KMS-11 (cell line): ENCODE data around the gene ARL5A.

Experiments
- H2AFZ ChIP-seq: fragments of 200-600 bp; sonication (generic); 2 replicates; pipeline ENCODE4 v1.6.1; 2016; ENCODE audit warnings: antibody characterized with exemption, mixed run types, low read depth
- H3K27ac ChIP-seq: fragments of 200-600 bp; sonication (generic); 2 replicates; pipeline ENCODE4 v1.6.1; 2016; ENCODE audit warnings: mild to moderate bottlenecking, mixed run types
- H3K27me3 ChIP-seq: fragments of 200-600 bp; sonication (generic); 2 replicates; pipeline ENCODE4 v1.6.1; 2017; ENCODE audit warnings: mild to moderate bottlenecking, low read depth, mixed run types, moderate library complexity; ENCODE audit not compliant: insufficient read depth
- H3K36me3 ChIP-seq: fragments of 200-600 bp; sonication (generic); 2 replicates; pipeline ENCODE4 v1.6.1; 2017; ENCODE audit warnings: mild to moderate bottlenecking, mixed run types; ENCODE audit not compliant: insufficient read depth
- H3K4me1 ChIP-seq: fragments of 200-600 bp; sonication (generic); 2 replicates; pipeline ENCODE4 v1.6.1; 2016; ENCODE audit warnings: mild to moderate bottlenecking, low read depth, mixed run types; ENCODE audit not compliant: poor library complexity, severe bottlenecking
- H3K4me2 ChIP-seq: fragments of 200-600 bp; sonication (generic); 2 replicates; pipeline ENCODE4 v1.7.0; 2016; ENCODE audit warnings: mild to moderate bottlenecking, mixed run types
- H3K4me3 ChIP-seq: fragments of 200-600 bp; sonication (generic); IDR thresholded peaks from 2 replicates; pipeline ENCODE4 v1.6.1; 2017; ENCODE audit warnings: low read depth, low read length, mixed read lengths; ENCODE audit not compliant: insufficient read depth
- H3K79me2 ChIP-seq: fragments of 200-600 bp; sonication (generic); 2 replicates; pipeline ENCODE4 v1.6.1; 2016; ENCODE audit warnings: low read depth, mixed run types; ENCODE audit not compliant: insufficient read depth
- H3K9ac ChIP-seq: fragments of 200-600 bp; sonication (generic); 2 replicates; pipeline ENCODE4 v1.6.1; 2016; ENCODE audit warnings: mild to moderate bottlenecking, mixed run types
- H4K20me1 ChIP-seq: fragments of 200-600 bp; sonication (generic); 2 replicates; pipeline ENCODE4 v1.6.1; 2016; ENCODE audit warnings: mild to moderate bottlenecking, mixed run types; ENCODE audit not compliant: insufficient read depth
- CTCF ChIP-seq: fragments of 200-600 bp; sonication (generic); conservative IDR thresholded peaks from 2 replicates; pipeline ENCODE4 v1.6.1; 2017; ENCODE audit warnings: low read depth, mild to moderate bottlenecking, antibody characterized with exemption, low read length, moderate library complexity, mixed read lengths

Gene ARL5A

GRCh38 chr2:151855111-151855510, 26.9 kb upstream of the ARL5A start:
- Histone ChIP-seq H4K20me1 (no peaks in the 10 kb centered on the region), H3K4me3 (no peak overlapping the region), H3K27me3 (no peaks in the 10 kb centered on the region), H3K9ac (no peak overlapping the region), H3K27ac (no peak overlapping the region), H3K36me3 (no peaks in the 10 kb centered on the region), H3K79me2 (no peaks in the 10 kb centered on the region), H3K4me1 (no peaks in the 10 kb centered on the region), H2AFZ (no peak overlapping the region), H3K4me2 (no peak overlapping the region)
- TF ChIP-seq CTCF: no peak

- H3K9ac ChIP-seq: no peak overlapping the region
- no peak overlapping the region for H3K4me2 ChIP-seq
- H3K27ac ChIP-seq: no peak overlapping the region
- no peaks in the 10 kb centered on the region for H4K20me1 ChIP-seq
- no peaks in the 10 kb centered on the region for H3K79me2 ChIP-seq
- no peak overlapping the region for H3K4me3 ChIP-seq
- no peaks in the 10 kb centered on the region for H3K4me1 ChIP-seq
- H3K27me3 ChIP-seq: no peaks in the 10 kb centered on the region
- H2AFZ ChIP-seq: no peak overlapping the region
- no peaks in the 10 kb centered on the region for H3K36me3 ChIP-seq
- no peak for TF ChIP-seq CTCF
Observed at GRCh38 chr2:151853070-151853758, 25.0 kb upstream of the ARL5A start.

- H3K79me2 ChIP-seq: no peaks in the 10 kb centered on the region
- no peak overlapping the region for H3K4me2 ChIP-seq
- no peak for TF ChIP-seq CTCF
- no peaks in the 10 kb centered on the region for H3K36me3 ChIP-seq
- H3K9ac ChIP-seq: no peak overlapping the region
- H4K20me1 ChIP-seq: no peaks in the 10 kb centered on the region
- no peaks in the 10 kb centered on the region for H3K27me3 ChIP-seq
- H2AFZ ChIP-seq: no peak overlapping the region
- H3K4me3 ChIP-seq: no peak overlapping the region
- H3K4me1 ChIP-seq: no peaks in the 10 kb centered on the region
- H3K27ac ChIP-seq: no peak overlapping the region
Observed at GRCh38 chr2:151852260-151853069, 24.2 kb upstream of the ARL5A start.

GRCh38 chr2:151851761-151852160, 23.5 kb upstream of the ARL5A start:
- H3K4me2 ChIP-seq: no peak overlapping the region
- H3K27ac ChIP-seq: no peak overlapping the region
- H2AFZ ChIP-seq: no peak overlapping the region
- H3K4me1 ChIP-seq: no peaks in the 10 kb centered on the region
- H3K27me3 ChIP-seq: no peaks in the 10 kb centered on the region
- no peak overlapping the region for H3K9ac ChIP-seq
- no peaks in the 10 kb centered on the region for H3K79me2 ChIP-seq
- H3K4me3 ChIP-seq: no peak overlapping the region
- H3K36me3 ChIP-seq: no peaks in the 10 kb centered on the region
- TF ChIP-seq CTCF: no peak
- no peaks in the 10 kb centered on the region for H4K20me1 ChIP-seq
